GM18508 (cell line): ENCODE results near the gene PROC.

ENCODE experiments used
- ATAC-seq: cut with Tn5 transposase; IDR thresholded peaks from one replicate; pipeline ENCODE4 v1.9.1; 2021; ENCODE audit warnings: moderate number of reproducible peaks; ENCODE audit not compliant: insufficient read depth, unreplicated experiment

Gene PROC

GRCh38 chr2:127453392-127454171 lies 35.4 kb downstream of the PROC start:
- ATAC-seq: no peak

- no peak for ATAC-seq
These were observed 36.7 kb downstream of the PROC start for GRCh38 chr2:127454595-127455565.

- no peak for ATAC-seq
These were observed 37.6 kb downstream of the PROC start for GRCh38 chr2:127455566-127456493.

GRCh38 chr2:127456960-127457359 lies 38.7 kb downstream of the PROC start:
- no peak for ATAC-seq

- ATAC-seq: no peak
These were observed 44.2 kb downstream of the PROC start for GRCh38 chr2:127462461-127462860.

DNA sequence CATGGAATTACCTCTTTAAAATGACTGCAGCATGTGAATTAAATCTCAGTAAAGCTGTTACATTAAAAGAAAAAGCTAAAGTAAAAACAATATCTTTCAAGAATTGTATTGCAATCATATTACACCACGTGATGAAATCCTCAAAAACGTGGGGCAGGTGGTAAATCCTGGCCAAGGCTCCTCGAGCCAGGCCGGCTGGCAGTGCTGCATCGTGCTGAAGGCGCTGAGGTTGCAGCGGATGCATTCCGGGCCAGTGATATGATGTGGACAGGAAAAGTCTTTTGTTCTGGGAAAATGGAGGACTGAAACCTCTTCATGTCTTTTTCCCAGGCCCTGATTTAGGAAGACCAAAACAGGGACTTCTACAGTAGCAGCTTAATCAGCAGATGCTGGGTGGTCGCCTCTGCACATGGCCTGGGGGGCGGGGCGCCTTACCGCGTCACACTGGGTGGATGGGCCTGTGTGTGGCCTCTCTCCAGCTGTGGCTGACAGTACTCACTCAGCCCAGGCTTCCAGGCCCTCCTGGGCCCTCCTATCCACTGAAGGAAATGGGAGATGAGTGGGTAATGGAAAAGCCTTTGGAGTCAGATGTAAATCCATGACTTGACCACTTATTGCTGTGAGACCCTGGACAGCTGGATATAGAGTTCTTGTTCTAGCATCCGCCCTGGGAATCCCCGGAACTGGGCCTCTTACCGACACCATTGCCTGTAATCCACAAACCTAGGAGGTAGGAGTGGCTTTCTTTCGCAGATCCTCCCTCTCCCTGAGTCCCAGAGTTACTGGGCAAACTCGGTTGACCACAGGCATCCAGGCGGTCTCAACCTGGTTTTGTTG lies 45.1 kb downstream of the PROC start:
- no peak for ATAC-seq

- ATAC-seq: no peak
These were observed 46.4 kb downstream of the PROC start for GRCh38 chr2:127464470-127465257.

GRCh38 chr2:127465258-127465657 lies 47.0 kb downstream of the PROC start:
- ATAC-seq: no peak

DNA sequence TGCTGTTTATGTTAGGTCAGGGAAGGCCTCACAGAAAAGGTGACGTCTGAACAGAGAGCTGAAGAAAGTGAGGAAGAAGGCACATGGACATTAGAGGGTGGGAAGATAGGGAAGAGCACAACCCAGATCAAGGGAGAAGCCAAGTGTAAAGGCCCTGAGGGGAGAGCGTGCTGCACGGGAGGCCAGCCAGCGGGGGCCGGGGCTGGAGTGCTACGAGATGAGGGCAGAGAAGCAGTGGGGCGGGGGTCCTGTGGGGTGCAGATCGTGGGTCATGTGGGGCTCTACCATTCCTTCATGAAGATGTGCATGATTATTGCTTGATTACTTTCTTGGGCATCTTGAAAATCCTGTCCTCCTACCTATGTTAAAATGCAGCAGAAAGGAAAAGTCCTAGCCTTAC lies 50.8 kb downstream of the PROC start:
- ATAC-seq: no peak

GRCh38 chr2:127469974-127470373 lies 51.7 kb downstream of the PROC start:
- no peak for ATAC-seq

GRCh38 chr2:127471286-127471988 lies 53.2 kb downstream of the PROC start:
- ATAC-seq: no peak

GRCh38 chr2:127472268-127472667 lies 54.0 kb downstream of the PROC start:
- ATAC-seq: no peak

DNA sequence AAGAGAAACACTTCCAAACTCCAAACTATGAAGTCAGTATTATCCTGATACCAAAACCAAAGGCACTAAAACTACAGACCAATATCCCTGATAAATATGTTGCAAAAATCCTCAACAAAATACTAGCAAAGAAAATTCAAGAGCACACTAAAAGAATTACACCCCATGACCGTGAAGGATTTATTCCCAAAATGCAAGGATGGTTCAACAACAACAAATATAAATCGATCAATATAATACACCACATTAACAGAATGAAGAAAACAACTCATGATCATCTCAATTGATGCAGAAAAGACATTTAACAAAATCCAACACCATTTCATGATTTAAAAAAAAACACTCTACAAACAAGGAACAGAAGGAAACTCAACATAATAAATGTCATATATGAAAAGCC lies 57.6 kb downstream of the PROC start:
- no peak for ATAC-seq
